Mesenteric fat pad (tissue), 1 donor: ENCODE data around the gene CLIC1. TPM values are rescaled to one million over a fixed set of nuclear protein-coding genes. Genes with fewer than 3 reads are reported as not detected.

ENCODE experiments used
- DNase-seq: peaks from one replicate; pipeline ENCODE4 v3.0.0-alpha.2; 2020; ENCODE audit warnings: low spot score
- long read RNA-seq: library from polyadenylated mRNA; unstranded; transcript quantifications from one replicate; pipeline ENCODE4 v2.0.0, GENCODE V29; 2020
- total RNA-seq: library from RNA; stranded (reverse); fragmentation: NEBNext Ultra II Directional; extraction: Animal tissue kit (Norgen Biotek cat#: 25700); gene quantifications from one replicate; pipeline ENCODE4 v1.2.1, GENCODE V29; 2021
- donor health status: DM: yes; HTN: yes; CAD: no.

The CLIC1 gene
- total RNA-seq, result 408 TPM
- long read RNA-seq, transcript CLIC1-208 (6 exons, 1,254 nt), result major isoform, 634 of 674 reads
- long read RNA-seq, partial matches to known transcripts, result 18 of 674 reads
- long read RNA-seq, other reads (novel, unspliced or antisense), result 17 of 674 reads

DNA sequence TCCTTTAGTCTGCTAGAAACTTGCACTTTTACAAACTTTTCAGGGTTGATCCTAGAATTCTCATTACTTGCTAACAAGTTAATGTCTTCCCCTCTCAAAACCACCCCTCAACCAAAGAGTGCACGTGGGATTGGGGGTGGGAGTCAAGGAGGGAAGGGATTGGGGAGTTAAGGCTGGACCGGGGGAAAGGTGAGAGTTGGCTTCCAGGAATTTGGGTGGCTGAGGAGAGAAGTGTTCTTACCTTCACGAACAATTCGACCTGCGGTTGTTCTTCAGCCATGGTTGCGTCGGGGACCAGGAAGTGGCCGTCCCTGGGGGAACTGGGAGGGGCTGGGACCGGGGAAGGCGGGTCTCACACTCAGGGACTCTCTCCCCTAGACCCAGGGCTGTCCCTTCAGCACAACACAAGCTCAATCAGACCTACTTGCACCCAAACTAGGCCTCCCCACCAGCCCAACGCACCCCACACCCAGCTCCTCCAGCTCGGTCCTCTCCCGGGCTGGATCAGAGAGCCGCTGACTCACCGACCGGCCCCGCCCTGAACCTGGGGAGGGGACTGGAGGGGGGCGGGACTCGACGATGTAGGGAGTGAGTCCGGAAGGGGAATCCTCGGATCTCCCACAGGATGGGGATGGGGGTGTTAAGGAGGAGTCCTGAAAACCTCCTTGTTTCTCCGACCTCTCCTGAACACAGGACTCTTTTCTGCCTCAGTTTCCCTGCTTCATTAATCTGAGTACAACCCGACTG, at the start of gene CLIC1:
CLIC1 (minus strand) TSS at position 510 of the 747 bp plus-strand sequence; CDS start at position 280, 230 bp downstream.
- DNase-seq, result peak; percentile 96

DNA sequence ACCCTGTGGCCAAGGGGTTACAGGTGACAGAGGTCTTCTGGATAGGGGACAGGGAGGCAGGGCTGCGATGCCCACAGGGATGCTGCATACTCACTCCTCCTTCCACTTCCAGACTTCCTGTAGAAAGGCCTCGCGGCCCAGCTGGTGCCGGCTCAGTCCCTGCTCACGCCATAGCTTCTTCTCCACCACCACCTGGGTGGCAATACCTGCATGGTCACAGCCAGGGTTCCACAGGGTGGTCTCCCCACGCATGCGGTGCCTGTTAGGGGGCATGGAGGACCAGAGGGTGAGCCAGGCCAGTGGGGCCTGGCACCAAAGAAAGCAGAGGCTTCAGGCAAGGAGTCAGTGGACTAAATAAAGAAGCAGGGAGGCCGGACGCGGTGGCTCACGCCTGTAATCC, 49.1 kb upstream of the CLIC1 start:
- no peak for DNase-seq

DNA sequence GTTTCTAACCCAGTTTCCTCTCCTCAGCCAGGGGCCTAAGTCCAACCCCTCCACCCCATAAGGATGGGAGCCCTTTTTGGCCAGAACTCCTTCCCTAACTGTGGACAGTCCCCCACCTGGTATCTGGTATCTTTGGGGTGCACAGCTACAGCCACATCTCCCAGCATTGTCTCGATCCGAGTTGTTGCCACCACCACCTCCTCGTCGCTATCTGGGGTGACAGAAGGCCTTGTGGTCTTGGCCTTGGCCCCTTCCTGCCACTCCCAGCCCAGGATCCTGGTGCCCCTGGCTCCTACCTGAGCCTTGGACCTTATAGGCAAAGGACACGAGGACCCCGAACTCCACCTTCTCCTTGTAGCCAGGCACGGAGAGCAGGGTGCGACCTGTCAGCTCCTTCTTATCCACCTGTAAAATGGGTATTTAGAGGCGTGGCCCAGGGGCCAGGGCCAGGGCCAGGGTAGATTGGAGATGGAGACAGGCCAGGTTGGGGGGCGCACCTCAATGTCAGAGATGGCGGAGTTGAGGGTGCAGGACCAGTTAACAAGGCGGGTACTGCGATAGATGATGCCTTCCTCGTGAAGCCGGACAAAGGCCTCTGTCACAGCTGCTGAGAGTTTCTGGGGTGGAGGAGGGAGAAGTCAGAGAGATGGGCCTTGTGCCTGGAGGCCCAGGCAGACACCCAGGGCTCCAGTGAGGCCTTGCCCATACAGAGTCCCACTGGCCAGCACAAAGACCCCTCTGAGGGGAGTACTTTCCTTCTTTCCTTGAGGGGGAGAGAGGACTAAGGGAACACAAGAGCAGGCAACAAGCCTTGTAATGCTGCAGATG, 48.0 kb upstream of the CLIC1 start:
- no peak for DNase-seq

DNA sequence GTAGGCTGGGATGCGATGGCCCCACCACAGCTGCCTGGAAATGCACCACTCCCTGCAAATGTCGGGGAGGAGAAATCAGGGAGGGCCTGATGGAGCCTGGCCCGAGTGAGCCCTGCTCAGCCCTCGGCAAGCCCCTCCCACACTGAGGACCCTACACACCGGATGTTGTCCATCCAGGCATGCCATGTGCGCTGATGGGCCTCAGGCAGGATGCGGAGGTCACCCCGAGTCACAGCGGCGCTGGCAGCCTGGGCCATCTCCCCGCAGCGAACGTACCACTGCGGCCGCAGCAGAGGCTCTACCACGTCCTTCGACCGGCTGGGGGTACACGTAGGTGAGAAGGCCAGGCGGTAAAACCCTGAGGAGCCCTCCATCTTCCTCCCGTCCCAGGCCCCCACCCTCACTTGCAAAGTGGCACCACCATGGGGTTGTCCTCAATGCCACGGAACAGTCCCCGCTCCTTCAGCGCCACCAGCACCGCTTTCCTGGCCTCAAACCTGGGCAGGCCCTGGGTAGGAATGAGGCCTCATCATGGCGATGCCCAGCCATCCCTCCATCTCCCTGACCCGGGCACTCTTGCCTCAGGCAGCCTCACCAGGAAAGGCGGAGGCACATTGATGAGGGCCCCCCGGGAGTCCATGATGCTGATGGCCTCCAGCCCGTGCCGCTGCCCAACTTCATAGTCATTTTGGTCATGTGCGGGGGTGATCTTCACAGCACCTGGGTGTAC, 46.0 kb upstream of the CLIC1 start:
- no peak for DNase-seq

DNA sequence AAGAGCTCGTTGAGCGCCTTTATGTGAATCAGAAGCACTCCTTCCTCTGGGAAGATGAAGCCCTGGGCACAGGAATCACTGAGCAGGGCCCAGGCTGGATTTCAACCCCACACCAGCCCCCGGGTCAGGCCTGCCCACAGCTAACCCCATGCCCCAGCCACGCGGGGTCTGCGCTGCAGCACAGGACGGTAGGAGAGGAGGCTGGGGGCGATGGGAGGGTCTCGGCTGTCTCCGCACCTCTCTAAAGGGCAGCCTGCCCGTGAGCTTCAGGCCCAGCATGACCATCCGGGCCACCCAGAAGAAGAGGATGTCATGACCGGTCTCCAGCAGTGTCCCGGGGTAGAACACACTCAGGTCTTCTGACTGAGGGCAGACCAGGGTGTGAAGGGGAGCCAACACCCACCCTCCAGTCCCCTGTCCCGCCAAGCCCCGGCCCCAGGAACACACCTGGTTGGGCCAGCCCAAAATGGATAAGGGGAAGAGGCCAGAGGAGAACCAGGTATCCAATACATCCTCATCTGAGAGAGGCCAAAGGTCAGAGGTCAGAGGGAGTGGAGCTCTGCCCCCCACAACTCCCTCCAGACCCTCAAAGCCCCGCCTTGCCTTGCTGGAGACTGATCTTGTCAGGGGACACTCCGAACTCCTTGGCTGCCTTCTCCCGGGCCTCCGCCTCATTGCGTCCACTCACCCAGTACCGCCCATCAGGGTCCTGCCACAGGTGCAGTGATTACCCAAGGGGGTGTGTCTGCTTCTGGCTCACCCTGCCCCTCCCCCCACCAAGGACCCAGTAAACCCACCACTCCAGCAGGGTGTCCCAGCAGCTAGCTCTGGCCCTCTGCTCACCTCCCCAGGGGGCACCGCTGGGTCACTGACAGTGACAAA, 45.2 kb upstream of the CLIC1 start:
- DNase-seq, result no peak

DNA sequence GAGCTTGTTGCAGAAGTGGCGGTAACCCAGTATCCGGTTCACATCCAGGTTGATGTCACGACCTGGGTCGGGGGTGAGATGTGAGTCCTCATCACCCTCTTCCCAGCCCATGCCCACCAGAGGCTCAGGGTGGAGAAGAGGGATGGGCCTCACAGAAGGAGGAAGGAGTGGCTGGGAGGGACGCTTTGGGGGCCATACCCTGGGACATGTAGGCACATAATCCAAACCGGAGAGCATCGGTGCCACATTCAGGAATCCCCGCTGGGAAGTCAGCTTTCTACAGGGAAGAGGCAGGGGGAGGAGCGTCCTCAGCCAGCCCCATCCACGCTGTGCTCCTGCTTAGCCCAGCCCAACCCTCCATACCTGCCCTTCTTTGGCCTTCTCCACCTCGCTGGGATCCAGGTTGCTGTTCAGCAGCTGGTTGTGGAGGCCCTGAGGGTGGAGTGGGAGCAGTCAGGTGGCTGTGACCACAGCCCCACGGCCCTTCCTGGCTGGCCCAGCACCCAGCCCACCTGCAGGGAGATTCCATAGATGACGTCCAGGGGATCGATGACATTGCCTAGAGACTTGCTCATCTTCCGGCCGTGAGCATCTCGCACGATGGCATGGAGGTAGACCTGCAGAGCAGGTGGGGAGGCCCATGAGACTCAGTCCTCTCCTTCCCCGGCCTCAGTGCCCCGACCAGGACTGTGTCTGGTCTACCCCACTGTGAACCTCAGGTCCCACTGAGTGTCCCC, 44.3 kb upstream of the CLIC1 start:
- no peak for DNase-seq

DNA sequence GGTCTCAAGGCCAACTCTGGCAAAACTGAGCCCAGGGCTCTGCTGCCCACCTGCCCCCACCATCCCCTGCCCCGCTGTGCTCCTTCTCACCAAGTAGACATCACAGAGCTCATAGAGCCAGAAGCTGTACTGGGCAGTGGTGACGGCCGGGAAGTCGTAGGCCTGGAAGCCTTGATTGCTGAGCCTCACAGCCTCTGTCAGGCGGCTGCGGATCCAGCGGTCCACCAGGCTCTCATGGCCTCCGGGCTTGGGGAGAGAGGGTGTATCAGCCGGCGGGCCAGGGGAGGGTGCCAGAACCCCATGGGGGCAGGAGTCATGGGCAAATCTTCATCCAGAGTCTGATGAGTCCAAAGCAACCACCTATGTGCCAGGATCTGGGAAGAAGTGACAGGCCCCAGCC, 43.6 kb upstream of the CLIC1 start:
- no peak for DNase-seq

DNA sequence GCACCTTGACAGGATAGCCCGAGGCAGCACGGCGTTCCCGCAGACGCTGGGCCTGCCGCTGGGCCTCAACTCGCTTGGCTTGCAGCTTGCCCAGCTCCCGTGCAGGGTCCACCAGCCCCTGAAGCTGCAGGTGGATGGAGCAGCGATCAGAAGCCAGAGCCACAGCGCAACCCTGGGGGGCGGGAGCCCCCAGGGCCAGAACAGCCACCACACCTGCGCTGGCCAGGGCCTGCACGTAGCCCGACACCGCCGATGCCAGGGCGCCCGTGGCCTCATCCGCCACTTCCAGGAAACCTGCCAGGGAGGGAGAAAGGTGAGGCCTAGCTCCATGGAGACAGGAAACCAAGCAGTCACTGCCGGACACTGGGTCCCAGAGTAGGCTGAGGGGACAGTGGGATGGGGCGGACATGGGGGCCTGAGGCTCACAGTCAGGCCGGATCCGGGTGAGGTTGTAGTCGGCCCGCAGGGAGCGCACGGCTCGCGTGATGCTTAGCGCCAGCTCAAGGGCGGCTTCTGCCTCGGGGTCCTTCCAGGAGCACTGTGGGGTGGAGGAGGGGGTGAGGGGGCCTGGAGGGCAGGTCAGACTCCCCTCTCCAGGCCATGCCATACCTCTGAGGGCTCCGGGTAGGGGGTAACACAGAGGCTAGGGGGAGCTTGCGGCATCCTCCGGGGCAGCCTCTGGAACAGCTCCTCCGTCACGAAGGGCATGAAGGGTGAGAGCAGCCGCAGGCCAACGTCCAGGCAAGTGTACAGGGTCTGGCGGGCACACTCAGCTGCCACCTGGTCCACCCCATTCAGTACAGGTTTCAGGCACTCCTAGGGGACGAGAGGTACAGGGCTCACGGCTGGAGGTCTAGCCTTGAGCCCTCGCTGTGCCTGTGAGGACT, 42.9 kb upstream of the CLIC1 start:
- no peak for DNase-seq

DNA sequence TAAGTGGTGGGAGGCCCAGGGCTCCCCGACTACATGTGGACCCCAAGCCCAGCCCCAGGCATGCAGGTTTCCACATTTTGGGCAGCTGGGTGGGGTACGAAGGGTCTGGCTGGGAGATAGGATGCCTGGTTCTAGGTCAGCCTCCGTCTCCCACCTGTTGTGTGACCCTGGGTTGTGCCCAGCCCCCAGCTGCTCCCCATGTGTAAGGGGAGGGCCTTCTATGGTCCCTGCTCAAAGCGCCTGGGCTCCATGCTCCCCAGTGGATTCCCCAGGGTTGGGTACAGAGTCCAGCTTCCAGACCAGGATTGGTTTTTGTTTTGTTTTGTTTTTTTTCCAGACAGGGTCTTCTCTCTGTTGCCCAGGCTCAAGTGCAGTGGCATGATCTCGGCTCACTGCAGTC, 41.9 kb upstream of the CLIC1 start:
- no peak for DNase-seq

DNA sequence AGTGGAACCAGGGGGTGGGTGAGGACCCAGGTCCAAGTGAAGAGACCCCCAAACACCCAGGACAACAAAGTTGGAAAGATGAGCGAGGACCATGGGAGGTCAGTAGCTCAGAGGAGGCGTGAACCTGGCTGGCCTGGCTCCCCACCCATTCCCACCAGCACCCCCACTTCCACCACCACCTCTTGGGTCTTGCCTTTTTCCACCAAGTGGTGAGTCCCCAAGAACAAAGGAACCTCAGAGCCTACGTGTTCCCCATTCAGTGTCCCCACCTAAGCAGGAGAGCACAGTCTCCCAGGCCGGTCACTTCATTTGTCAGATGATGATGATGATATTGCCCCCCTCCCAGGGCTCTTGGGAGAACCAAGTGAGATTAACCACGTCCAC, 41.3 kb upstream of the CLIC1 start:
- no peak for DNase-seq

DNA sequence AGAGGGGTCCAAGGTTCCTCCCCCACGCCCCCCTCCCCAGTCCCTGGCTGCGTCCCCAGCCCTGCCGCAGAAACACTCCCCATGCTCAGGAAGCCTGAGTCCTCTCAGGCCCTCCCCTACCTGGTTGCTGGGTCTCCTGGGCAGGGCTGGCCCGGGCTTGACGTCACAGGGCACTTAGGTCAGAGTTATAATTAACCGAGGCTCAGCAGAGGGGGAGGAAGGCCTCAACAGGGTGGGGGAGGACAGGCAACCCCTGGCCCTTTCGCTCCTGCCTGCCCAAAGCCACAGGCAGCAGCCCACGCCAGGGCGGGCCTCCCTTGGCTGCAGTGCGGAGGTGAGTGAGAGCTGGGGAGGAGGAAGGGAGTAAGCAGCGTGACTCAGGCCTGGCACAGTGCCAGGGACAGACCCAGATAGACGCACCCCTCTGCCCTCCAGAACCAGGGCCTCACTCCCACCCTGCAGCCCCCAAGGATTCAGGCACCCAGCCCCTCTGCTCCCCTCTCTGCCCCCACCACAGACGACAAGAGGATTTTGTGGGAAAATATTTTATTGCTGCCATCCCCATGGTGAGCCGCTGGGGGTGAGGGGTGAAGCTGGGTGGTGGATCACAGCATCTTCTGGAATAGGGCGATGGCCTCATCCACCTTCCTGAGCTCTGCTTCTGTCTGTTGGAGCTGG, 40.8 kb upstream of the CLIC1 start, which contains the start of gene VWA7:
VWA7 (minus strand) TSS at position 340 of the 678 bp plus-strand sequence. CDS start 549 bp downstream, outside the sequence.
- peak; percentile 93 for DNase-seq

DNA sequence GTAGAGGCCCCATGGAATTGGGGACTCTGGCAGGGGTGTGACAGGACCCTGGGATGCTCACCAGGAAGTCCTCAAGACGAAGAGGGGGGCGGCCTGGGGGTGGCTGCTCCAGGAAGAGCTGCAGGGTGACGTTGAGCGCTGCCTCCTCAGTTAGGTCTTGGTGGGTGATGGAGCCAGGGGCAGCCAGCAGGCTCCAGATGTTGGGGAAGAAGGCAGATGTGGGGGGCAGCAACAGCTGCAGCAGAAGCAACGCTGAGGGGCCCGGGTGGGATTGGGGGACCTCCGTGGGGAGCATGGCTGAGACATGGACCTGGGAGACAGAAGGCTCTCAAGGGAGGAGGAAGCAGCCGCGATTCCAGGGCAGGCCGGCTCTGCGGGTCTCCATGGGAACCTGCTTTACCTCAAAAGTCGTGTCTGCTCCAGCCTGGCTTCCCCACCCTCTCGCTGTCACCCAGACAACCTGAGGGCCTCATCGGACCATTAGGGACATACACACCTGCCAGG, 40.2 kb upstream of the CLIC1 start:
- no peak for DNase-seq

DNA sequence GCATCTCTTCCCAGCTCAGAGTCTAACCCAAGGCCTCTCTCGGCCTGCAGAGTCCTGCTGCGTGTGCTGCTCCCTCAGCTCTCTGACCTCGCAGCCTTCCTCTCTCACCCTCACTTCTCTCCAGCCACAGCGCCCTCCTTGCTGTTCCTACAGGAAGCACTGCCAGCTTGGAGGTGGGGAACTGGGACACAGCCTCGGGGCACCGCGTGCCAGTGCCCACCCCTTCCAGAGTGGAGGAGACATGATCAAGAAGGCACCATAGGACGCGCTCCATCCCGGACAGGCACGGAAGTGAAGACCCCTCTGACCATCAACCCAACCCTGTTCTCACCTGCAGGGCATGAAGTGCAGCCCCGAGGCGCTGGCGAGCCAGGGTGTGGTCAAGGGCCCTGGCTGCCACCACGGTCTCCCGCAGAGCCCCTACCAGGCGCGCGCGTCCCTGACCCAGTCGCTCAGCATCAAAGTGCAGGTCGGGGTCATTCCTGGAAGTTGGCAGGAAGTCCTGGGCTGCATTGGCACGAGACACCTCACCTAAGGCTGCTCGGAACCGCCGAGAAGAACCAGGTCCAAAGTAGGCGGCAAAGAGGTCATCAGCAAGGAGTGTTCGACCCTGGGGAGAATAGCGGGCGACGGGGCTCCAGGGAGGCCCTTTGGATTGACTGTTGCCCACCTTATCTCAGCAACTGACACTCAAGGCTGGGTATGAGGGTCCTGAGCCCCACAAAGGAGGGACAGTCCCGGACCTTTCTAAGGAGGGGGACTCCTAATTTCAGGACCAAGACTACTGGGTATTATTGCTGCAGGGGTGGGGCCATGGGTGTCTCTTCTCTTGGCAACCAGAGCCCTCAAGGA, 39.5 kb upstream of the CLIC1 start:
- no peak for DNase-seq

DNA sequence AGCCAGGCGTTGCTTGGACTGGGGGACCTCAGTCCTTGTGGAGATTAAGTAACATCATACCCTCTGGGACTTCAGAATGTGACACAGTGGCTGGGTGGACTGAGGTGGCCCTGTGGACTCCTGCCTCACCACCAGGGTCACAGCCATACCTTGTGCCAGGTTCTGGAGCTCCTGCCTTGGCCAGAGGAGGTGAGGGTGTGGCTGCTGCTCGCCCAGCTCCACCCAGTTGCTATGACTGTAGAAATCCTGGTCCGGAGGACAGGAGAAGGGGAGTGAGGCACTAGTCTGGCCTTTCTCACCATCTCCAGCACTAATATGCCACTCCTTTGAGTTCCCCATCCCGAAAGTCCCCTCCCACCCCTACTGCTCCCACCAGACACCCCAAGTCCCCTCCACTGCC, 38.9 kb upstream of the CLIC1 start:
- no peak for DNase-seq

DNA sequence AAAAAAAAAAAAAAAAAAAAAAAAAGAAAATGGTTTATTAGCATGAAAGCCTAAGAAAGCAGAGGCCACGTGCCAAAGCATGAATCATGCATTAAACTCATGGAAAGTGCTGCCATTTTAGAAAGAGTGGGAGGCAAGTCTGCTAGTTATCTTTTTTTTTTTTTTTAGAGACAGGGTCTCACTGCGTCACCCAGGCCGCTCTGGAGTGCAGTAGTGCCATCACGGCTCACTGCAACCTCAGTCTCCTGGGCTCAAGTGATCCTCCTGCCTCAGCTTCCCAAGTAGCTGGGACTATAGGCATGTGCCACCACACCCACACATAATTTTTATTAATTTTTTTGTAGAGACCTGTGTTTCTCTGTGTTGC, 35.6 kb upstream of the CLIC1 start:
- no peak for DNase-seq

DNA sequence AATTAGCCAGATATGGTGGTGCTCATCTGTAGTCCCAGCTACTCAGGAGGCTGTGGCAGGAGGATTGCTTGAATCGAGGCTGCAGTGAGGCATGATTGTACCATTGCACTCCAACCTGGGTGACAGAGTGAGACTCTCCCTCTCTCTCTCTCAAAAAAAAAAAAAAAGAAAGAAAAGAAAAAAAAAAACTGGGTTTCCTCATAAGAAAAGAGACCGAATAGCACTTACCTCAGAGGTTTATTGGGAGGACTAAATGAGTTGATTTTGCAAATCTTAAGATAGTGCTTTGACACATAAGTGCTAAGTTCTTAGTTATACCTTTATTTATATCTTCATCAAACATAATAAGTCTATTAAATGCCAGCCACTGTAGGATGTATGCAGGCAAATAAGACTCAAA, 34.5 kb upstream of the CLIC1 start:
- DNase-seq, result no peak
